NCI-H226 (cell line): Measurements from ENCODE around the gene NBDY.
"Not testable (repeated sequence)": the region's sequence is repeated elsewhere in the genome, so short reads cannot be mapped to it uniquely, and the experiment has no call there.

Experiments used
- DNase-seq: peaks from one replicate; pipeline ENCODE4 v3.0.0-alpha.2; 2015

NBDY gene

DNA sequence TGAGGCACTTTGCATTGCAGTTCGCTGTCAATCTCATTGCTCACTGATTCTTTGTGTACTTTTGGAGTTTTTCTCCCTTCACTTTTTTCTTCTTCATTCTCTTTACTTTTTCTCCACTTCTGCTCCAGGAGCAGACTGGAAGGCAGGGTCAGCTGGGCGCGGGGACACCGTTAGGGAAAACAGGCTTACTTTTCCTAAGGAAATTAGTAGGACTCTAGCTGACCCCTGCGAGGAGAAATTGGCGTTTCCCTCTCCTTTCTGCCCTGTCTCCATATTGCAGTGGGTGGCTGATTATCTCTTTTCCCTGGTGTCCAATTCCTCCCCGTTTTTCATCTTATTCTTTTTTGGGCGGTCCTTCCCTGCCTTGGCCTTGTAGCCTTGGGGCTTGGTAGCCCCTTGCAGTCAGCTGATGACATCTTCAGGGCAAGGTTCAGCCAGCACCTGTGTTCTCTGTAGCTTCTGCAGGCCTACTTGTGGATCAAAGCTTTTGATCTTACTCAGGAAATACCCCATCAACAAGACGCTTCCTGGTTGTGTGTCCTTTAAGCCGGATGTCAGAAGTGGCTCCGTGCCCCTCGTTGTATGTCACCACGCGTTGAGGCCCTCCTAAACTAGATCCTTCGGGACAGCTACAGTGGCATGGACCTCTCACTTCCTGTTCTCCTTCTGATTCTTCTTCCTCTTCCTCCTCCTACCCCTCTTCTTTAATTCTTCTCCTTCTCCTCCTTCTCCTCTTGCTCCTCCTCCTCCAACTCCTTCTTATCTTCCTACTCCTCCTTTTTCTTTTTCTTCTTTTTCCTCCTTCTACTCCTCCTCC is 36.1 kb downstream of the NBDY start:
- no peak for DNase-seq

DNA sequence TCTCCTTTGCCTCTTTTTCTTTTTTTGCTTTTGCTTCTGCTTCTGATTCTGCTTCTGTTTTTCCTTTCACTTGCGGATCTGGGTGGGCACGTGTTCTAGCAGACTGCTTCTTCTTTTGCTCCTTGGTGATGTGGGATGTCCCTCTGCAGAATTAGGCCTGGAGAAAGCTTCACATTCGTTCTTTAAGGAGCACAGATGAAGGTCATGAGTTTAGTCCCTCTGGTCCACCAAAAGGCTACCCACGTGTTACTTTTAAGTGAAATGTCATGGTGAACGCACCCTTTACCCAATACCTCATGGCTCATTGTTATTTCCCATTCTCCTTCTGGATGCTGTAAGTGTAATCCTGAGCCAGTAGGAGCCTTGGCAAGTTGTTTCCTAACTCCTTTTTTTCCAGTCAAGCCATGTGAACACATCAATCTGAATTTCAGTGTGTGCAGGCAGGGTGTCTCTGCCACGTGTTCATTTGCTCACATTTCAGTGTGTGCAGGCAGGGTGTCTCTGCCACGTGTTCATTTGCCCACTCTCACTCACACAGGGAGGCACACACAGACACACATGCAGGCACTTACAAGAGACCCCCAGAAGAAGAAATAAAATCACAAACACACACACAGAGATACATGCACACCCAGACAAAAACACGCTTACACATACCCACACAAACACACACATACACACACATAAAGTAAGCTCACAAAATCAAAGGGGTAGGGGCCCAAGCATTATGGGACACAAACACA is 36.9 kb downstream of the NBDY start:
- DNase-seq = no peak

GRCh38 chrX:56766554-56767347 is 37.7 kb downstream of the NBDY start:
- DNase-seq = peak; percentile 22

DNA sequence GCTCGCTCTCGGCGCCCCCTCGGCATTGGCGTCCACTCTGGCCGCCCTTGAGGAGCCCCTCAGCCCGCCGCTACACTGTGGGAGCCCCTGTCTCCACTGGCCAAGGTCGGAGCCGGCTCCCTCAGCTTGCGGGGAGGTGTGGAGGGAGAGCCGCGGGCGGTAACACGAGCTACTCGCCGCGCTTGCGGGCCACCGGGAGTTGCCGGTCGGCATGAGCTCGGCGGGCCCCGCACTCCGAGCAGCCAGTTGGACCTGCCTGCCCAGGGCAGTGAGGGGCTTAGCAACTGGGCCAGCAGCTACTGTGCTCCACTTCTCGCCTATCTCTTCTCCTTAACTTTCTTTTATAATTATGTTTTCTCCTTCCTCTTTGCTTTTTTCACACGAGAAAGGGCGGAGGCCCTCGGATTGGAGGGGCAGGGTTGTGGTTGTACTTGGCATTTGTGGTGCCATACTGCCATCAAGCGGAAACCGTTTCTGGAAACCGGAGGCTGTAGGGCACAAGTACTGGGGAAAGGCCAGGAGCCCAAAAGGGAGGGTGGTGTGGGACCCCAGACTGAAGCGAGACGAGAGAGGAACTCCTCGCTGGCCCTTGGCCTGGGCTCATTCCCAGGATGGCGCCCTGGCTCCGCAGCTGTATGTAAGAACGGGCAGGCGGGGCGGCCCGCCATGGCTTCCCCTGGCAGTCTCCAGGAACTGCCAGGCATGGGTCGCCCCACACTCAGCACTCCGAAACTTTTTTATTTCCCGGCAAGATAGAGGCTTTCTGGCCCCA is 38.5 kb downstream of the NBDY start:
- not testable (repeated sequence) for DNase-seq

DNA sequence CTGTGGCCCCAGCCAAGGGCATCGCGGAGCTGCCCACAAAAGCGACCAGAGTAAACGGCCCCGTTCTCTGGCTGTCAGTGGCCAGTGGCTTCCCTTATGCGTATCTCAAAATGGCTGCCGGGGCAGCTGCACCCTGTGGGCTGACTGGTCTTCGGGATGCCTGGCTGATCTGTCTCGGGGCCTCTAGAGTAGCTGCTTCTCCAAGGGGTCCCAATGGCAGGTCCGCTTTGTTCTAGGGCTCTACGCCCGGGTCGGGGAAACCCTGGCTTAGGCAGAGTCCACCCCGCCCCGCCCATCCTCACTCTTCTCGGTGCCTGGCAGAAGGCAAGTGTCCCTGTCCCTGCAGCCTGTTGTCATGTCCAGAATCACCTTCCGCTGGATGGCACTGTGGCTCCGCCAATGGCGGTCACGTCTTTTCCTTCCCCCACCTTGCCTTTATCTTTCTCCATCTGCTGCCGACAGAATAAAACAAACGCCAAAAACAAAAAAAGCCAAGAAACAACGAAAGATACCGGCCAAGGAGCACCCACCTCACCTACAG is 39.1 kb downstream of the NBDY start:
- DNase-seq = not testable (repeated sequence)

DNA sequence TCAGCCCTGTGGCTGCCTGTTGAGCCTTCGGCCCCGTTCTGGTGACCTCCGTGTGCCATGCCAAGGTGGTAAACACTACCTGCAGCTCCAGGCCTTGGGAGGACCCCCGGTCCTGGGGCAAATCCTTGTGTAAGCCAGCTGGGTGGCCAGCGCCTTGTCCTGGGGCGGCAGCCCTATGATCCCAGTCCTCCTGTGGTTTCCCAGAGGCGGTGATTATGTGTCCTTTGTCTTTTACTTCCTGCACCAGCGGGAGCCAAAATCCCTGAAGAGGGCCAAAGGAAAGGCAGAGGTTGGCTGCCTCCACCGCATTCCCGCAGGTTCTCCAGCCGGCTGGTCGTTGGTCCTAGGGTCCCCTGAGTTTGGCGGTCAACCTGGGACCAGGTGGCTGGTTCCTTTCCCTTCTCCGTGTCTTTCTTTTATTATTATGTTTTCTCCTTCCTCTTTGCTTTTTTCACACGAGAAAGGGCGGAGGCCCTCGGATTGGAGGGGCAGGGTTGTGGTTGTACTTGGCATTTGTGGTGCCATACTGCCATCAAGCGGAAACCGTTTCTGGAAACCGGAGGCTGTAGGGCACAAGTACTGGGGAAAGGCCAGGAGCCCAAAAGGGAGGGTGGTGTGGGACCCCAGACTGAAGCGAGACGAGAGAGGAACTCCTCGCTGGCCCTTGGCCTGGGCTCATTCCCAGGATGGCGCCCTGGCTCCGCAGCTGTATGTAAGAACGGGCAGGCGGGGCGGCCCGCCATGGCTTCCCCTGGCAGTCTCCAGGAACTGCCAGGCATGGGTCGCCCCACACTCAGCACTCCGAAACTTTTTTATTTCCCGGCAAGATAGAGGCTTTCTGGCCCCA is 43.9 kb downstream of the NBDY start:
- not testable (repeated sequence) for DNase-seq

DNA sequence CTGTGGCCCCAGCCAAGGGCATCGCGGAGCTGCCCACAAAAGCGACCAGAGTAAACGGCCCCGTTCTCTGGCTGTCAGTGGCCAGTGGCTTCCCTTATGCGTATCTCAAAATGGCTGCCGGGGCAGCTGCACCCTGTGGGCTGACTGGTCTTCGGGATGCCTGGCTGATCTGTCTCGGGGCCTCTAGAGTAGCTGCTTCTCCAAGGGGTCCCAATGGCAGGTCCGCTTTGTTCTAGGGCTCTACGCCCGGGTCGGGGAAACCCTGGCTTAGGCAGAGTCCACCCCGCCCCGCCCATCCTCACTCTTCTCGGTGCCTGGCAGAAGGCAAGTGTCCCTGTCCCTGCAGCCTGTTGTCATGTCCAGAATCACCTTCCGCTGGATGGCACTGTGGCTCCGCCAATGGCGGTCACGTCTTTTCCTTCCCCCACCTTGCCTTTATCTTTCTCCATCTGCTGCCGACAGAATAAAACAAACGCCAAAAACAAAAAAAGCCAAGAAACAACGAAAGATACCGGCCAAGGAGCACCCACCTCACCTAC is 44.5 kb downstream of the NBDY start:
- DNase-seq = not testable (repeated sequence)

GRCh38 chrX:56778099-56778923 is 49.3 kb downstream of the NBDY start:
- not testable (repeated sequence) for DNase-seq

- not testable (repeated sequence) for DNase-seq
Observed at GRCh38 chrX:56778924-56779468, 50.0 kb downstream of the NBDY start.

GRCh38 chrX:56780681-56781649 is 51.9 kb downstream of the NBDY start:
- not testable (repeated sequence) for DNase-seq

DNA sequence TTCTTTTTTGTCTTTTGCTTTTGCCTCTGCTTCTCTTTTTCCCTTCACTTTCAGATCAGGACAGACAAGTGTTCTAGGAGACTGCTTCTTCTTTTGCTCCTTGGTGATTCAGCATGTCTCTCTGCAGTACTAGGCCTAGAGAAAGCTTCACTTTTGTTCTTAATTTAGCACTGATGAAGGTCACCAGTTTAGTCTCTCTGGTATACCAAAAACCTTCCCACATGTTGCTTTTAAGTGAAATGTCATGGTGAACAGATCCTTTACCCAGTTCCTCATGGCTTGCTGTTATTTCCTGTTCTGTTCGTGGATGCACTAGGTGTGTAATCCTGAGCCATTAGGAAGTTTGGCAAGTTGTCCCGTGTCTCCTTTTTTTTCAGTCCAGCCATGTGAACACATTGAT is 53.3 kb downstream of the NBDY start:
- DNase-seq = no peak

- DNase-seq = no peak
Observed at GRCh38 chrX:56782791-56783449, 53.9 kb downstream of the NBDY start.

GRCh38 chrX:56783450-56783831 is 54.4 kb downstream of the NBDY start:
- DNase-seq = no peak

GRCh38 chrX:56783996-56784620 is 55.1 kb downstream of the NBDY start:
- DNase-seq = no peak

DNA sequence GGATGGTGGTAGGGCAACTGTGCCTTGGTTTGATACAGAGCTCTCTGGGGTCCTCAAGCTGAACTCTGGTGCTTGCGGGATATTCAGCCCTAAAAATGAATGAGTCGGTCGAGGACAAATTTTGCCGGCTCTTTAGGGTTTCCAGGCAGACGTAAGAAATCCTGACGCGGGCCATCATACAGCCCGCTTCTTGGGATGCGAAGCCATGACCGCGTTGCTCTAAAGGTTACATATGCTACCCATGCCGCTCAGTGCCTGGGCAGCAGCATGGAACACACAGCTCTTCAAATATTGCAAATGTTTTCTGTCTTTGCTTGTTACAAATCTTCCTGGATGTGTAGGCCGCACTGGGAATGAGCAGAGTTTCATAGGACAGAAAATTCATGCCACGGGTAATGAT is 55.6 kb downstream of the NBDY start:
- no peak for DNase-seq

DNA sequence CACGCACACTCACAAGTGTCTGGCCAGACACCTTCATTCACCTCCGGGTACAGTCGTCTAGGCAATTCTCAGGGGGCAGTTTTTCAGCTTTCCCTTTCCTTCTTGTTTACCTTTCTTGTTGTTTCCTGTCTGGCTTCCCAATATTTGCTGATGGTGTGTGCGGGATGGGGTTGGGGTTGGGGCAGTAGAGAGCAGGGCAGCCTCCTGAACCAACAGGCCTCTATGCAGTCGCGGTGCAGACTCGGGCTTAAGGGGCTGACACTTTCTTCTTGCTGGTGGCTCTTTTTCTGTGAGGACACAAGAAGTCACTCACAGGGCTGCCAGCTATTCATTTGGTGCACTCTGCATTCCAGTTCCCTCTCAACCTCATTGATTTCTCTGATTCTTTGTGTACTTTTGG is 56.4 kb downstream of the NBDY start:
- no peak for DNase-seq
